GM19324 (cell line): ENCODE measurements around the gene MAPK1IP1L.

ENCODE experiments used
- ATAC-seq: cut with Tn5 transposase; IDR thresholded peaks from one replicate; pipeline ENCODE4 v1.9.1; 2021; ENCODE audit warnings: mild to moderate bottlenecking, moderate library complexity; ENCODE audit not compliant: unreplicated experiment, low FRiP score

Gene MAPK1IP1L

GRCh38 chr14:55118761-55119160, 67.3 kb downstream of the MAPK1IP1L start:
- ATAC-seq: no peak
